Mammary epithelial cell (primary cell): ENCODE data around the gene TLDC2.

Experiments
- CTCF ChIP-seq, 2 donors: IDR thresholded peaks in 1 of 2; conservative IDR thresholded peaks in 1 of 2; 2 replicates each; pipeline ENCODE4 v1.5.1; 2011 to 2012; ENCODE audit warnings: inconsistent platforms in 2 of 2, low read length in 2 of 2, mild to moderate bottlenecking in 2 of 2, control low read depth in 1 of 2, low read depth in 1 of 2; ENCODE audit not compliant: insufficient read depth in 1 of 2; ENCODE audit errors: extremely low read depth in 1 of 2
- EZH2 ChIP-seq: IDR thresholded peaks from 2 replicates; pipeline ENCODE4 v1.6.1; 2012; ENCODE audit warnings: low read length, inconsistent platforms, borderline replicate concordance

- TF ChIP-seq EZH2 (no peak), CTCF (conservative IDR thresholded peaks at IDR 0.05 in 1 of 2, IDR thresholded peaks at IDR 0.05 in 1 of 2; ENCODE audit: extremely low read depth in 1 of 2, insufficient read depth in 1 of 2, low read depth in 1 of 2, low read length in 2 of 2) (no peak)
These were observed 53.8 kb downstream of the TLDC2 start for GRCh38 chr20:36929691-36930090.
